HG02970 (cell line): ENCODE data around the gene PNKD.

Experiments used
- ATAC-seq: cut with Tn5 transposase; IDR thresholded peaks from one replicate; pipeline ENCODE4 v1.9.1; 2021; ENCODE audit warnings: mild to moderate bottlenecking, moderate library complexity, moderate number of reproducible peaks; ENCODE audit not compliant: unreplicated experiment, low FRiP score

The PNKD gene

GRCh38 chr2:218332288-218332687 lies 62.0 kb downstream of the PNKD start:
- ATAC-seq, result no peak

- no peak for ATAC-seq
Measured at GRCh38 chr2:218332920-218333645, 62.8 kb downstream of the PNKD start.

- ATAC-seq, result no peak
Measured at GRCh38 chr2:218334531-218334930, 64.2 kb downstream of the PNKD start.

- no peak for ATAC-seq
Measured at GRCh38 chr2:218340656-218341055, 70.3 kb downstream of the PNKD start.

GRCh38 chr2:218341381-218341780 lies 71.1 kb downstream of the PNKD start:
- no peak for ATAC-seq

DNA sequence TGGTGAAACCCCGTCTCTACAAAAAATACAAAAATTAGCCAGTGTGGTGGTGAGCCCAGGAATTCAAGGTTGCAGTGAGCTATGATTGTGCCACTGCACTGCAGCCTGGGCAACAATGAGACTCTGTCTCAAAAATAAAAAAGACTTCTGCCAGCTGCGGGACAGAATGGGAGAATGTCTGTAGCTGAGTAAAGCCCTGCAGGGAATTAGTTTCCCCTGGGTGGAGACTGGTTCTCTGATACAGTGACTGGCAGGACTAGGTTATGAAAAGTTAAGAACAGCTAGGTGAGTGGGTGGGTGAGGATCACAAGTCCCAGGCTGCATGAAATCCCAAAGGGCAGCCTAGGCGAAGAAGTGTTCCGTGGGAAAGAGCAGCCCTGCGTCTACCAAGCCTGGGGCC lies 72.5 kb downstream of the PNKD start:
- ATAC-seq, result no peak

DNA sequence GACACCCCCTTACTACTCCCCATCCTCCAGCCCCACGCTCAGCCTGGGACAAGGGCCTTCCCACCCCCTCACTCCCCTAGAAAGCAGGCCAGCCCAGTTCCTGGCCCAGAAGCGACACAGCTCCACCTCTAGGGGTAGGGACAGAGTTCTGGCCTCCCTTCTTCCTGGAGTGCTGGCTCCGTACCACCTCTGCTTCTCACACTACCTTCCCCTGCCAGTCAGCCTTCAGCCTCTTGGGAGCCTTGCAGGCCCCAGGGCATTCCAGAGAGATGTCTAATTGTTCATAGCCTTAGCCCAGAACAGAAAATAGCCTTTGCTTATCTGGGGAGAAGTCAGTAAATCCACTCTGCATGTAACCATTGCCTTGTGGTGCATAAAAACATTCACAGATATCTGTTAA lies 73.3 kb downstream of the PNKD start:
- no peak for ATAC-seq

GRCh38 chr2:218344090-218344754 lies 73.9 kb downstream of the PNKD start:
- no peak for ATAC-seq

GRCh38 chr2:218344755-218345417 lies 74.6 kb downstream of the PNKD start:
- ATAC-seq, result no peak

DNA sequence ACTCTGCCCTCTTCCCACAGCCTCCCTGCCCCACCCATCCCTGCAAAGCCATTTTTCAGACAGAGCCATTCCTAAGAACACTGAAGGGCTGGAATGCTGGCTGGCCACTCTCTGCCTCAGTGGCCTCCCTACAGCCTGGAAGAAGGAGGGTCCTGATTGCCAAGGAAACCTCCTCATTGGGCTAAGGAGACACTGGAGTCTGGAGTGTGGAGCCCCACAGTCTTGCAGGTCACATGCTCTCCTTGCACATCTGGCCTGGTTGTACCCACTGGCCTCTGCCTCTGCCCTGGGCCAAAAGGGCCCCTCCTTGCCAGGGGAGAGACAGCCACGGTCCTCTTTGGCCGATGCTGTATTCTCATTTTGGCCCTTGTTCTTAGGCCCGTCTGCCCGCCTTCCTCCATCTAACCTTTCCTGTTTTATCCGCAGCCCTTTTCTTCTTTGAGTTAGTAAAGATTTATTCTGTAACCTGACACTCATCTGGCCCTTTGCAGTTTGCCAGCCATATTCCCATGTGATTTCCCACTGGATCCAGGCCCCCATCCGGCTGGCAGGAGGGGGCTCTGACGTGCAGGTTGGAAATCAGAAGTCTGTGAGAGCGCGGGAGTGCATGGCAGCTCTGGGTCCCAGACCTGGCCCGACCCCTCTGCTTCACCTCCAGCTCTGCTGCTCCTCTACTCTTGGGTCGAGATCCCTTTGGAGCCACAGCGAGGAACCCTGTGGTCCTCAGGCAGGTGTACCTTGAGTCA lies 75.3 kb downstream of the PNKD start:
- ATAC-seq, result no peak

- ATAC-seq, result no peak
Measured at GRCh38 chr2:218347172-218347571, 76.9 kb downstream of the PNKD start.

GRCh38 chr2:218354045-218354444 lies 83.7 kb downstream of the PNKD start:
- ATAC-seq, result no peak

DNA sequence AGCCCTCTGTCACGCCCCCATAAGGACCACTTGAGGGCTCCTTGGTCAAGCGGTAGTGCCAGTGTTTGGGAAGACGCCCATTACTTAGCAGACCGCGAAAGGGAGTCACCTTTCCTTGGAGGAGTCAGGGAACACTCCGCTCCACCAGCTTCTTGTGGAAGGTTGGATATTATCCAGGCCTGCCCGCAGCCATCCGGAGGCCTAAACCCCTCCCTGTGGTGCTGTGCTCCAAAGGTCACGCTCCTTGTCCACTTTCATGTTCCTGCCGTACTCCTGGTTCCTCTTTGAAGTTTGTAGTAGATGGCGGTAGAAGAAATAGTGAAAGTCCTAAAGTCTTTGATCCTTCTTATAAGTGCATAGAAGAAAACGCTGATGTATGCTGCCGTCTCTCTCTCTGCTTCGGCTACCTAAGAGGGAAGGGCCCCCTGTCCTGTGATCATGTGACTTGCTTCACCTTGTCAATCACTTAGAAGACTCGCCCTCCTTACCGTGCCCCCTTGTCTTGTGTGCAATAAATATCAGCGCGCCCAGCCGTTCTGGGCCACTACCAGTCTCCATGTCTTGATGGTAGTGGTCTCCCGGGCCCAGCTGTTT lies 84.6 kb downstream of the PNKD start:
- no peak for ATAC-seq

DNA sequence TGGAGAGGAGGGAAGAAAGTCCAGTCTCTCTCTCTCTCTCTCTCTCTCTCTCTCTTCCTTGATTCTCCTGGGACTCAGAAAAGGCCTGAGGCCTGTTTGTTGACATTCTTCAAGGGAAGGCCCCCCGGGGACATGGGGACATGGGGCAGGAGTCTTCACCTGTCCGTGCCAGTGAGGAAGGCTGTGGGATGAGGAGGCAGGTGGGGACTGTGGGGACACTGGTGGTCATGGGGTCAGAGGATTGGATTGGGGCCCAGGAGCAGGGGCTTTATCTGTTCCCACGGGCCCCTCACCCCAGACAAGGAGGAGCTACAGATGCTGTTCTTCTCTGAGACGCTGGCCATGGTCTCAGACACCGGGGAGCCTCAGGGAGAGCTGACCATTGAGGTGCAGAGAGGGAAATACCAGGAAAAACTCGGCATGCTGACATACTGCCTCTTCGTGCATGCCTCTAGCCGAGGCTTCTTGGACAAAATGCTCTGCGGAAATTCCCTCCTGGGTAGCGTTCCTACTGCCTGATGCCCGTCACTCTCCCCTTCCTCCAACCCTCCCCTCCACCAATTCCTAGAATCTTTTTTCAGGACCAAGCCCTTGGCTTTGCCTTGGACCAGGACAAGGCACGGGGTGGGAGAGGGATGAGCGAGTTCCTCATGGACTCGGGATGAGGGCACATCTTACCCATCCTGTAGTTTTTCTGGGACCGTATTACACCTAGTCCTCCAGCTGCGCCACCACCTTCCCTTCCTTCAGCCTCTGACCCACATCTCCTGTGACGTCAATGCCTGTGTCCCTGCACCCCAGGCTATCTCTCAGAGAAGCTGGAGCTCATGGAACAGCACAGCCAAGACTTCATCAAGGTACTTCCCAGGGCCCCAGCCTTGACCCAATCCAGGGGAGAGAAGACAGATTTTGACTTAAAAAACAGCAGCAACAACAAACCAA lies 87.2 kb downstream of the PNKD start:
- ATAC-seq, result no peak

GRCh38 chr2:218360453-218360852 lies 90.1 kb downstream of the PNKD start:
- ATAC-seq, result no peak

GRCh38 chr2:218362606-218363005 lies 92.3 kb downstream of the PNKD start:
- no peak for ATAC-seq

DNA sequence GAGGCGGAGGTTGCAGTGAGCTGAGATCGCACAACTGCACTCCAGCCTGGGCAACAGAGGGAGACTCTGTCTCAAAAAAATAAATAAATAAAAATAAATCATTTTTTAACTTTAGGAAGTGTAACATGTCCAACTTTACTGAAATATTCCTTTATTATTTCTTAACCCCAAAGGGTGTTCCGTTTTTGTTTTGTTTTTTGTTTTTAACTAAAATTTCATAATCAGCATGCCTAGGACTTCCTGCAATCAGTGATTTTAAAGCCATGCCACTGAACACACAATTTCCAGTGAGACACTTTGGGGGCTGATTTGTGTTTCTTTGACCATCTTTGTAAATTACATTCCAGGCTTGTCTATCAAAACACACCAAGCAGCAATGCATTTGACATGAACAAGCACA lies 93.4 kb downstream of the PNKD start:
- ATAC-seq, result no peak

DNA sequence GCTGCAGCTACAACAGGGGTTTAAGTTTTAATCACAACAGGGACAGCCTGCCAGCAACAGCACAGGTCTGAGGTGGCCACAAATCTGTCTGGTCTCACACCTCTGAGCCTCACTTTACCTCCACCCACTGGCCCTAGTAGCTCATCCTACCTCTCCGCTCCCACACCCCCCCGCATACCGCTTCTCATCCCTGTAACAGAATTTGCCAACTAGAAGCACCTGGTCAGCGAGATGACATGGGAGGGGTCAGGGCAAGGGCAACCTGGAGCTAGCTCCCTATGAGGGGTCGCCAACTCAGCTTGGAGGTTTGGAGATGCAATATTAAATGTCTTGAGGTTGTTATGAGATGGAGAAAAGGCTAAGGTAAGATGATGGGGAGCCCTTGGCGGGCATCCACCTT lies 93.9 kb downstream of the PNKD start:
- ATAC-seq, result no peak

- no peak for ATAC-seq
Measured at GRCh38 chr2:218366621-218367414, 96.5 kb downstream of the PNKD start.
